ENCODE data around the gene ZNF888.
A peak's percentile ranks its signal among the peaks of the same experiment; 100 is the strongest.
"Not testable (repeated sequence)": the region's sequence is repeated elsewhere in the genome, so short reads cannot be mapped to it uniquely, and the experiment has no call there.

Gene ZNF888

GRCh38 chr19:52941941-52942385 lies 18.7 kb upstream of the ZNF888 start:
- DNase-seq (ENCODE audit: low spot score) = no peak

DNA sequence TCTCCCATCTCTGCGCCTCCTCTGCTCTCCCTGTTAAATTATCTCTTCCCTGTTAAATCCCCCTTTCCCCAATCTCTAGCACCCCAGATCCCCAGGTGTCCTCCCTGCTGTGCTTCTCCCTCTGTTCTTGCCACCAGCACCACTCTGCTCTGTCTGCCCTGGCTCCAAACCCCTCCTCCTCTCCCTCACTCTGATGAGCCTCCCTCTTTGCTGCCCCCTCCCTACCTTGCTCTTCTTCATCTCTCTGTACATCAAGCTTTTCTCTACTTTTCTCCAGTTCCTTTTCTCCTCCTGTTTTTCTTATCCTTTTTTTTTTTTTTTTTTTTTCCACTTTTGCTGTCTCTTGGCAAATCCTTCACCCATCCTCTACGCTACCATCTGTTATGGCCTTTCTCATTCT lies 18.3 kb upstream of the ZNF888 start:
- not testable (repeated sequence) for DNase-seq (ENCODE audit: low spot score)

- DNase-seq (ENCODE audit: low spot score) = not testable (repeated sequence)
These were observed 17.7 kb upstream of the ZNF888 start for GRCh38 chr19:52940905-52941304.

DNA sequence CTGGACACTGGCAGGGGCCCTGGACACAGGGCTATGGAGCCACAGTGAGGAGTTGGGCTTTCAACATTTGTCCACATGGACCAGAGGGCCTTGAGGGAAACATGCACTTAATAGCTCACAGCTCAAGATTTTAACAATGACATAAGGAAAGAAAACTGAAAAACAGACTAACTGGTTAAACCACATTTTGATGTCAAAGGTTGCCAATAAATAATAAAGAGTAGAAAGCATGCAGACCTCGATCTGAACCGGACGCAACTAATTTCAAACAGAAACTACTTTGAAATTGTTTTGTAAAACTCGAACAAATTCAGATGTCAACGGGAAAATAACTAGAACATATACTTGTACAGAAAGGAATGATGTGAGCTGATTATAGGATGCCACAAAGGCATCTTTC lies 15.5 kb upstream of the ZNF888 start:
- no peak for DNase-seq (ENCODE audit: low spot score)

DNA sequence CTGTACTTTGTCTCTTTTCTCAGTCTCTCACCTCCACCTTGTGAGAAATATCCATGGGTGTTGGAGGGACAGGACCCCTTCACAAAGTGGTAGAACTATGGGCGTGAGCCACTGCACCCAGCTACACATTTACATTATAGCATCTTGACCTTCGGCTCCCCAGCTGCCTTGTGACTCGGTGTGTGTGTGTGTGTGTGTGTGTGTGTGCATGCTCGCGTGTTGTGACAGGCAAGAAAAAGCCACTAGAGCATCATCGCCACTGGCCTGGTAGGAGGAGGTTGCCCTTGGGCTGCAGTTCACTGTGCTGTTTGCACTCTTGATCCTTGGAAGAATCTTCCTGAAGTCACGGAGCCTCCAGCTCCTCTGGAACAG lies 13.7 kb upstream of the ZNF888 start:
- DNase-seq (ENCODE audit: low spot score) = no peak

- DNase-seq (ENCODE audit: low spot score) = no peak
These were observed 13.1 kb upstream of the ZNF888 start for GRCh38 chr19:52936151-52936953.

- DNase-seq (ENCODE audit: low spot score) = no peak
These were observed 12.2 kb upstream of the ZNF888 start for GRCh38 chr19:52935434-52935833.

DNA sequence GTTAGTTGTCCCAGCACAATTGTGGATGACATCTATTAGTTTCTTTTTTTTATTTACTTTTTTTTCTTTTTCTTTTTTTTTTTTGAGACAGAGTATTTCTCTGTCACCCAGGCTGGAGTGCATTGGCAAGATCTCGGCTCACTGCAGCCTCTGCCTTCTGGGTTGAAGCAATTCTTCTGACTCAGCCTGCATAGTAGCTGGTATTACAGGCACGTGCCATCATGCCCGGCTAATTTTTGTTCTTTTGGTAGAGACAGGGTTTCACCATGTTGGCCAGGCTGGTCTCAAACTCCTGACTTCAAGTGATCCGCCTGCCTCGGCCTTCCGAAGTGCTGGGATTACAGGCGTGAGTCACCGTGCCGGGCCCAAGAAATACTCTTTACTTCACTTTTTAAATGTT lies 1.4 kb upstream of the ZNF888 start:
- not testable (repeated sequence) for DNase-seq (ENCODE audit: low spot score)

- DNase-seq (ENCODE audit: low spot score) = no peak
These were observed 758 bp upstream of the ZNF888 start for GRCh38 chr19:52923778-52924593.

DNA sequence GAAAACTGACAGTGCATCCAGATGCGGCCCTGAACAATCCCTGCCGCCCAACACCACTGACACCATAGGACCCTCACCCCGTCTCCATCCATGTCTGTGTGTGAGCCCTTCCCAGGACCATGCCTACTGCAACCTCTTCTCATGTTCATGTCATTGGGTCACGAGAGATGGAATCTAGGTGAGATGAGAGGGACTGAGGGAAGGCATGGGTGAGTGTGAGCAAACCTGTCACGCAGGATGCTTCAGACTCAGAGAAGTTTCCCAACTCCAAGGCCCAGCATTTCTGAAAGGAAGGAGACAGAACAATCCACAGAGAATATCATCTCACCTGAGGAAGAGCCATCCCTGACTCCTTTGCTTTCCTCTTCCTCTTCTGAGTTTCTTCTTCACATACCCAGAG lies 5.7 kb downstream of the ZNF888 start:
- no peak for DNase-seq (ENCODE audit: low spot score)

DNA sequence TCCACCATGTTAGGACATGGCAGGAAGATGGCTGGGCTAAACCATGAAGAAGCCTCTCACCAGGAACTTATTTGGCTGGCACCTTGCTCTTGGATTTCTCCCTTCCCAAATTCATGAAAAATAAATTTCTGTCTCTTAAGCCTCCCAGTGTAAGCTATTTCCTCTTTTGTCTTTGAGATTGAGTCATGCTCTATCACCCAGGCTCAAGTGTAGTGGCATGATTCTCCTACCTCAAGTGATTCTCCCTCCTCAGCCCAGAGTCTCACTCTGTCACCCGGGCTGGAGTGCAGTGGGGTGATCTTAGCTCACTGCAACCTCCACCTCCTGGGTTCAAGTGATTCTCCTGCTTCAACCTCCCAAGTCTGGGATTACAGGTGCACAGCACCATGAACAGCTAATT lies 12.6 kb downstream of the ZNF888 start:
- no peak for DNase-seq (ENCODE audit: low spot score)

- not testable (repeated sequence) for DNase-seq (ENCODE audit: low spot score)
These were observed 19.0 kb downstream of the ZNF888 start for GRCh38 chr19:52904052-52904780.

GRCh38 chr19:52901842-52902241 lies 21.4 kb downstream of the ZNF888 start:
- no peak for DNase-seq (ENCODE audit: low spot score)

GRCh38 chr19:52898596-52898995 lies 24.6 kb downstream of the ZNF888 start:
- DNase-seq (ENCODE audit: low spot score) = not testable (repeated sequence)

- DNase-seq (ENCODE audit: low spot score) = no peak
These were observed 25.1 kb downstream of the ZNF888 start for GRCh38 chr19:52898101-52898500.

GRCh38 chr19:52897138-52897935 lies 25.9 kb downstream of the ZNF888 start, which contains the start of gene ZNF320:
Gene ZNF320, minus strand, starts transcription at chr19:52897635. Its CDS starts 7,380 bp downstream, at chr19:52890255.
- peak; percentile 96 for DNase-seq (ENCODE audit: low spot score)

DNA sequence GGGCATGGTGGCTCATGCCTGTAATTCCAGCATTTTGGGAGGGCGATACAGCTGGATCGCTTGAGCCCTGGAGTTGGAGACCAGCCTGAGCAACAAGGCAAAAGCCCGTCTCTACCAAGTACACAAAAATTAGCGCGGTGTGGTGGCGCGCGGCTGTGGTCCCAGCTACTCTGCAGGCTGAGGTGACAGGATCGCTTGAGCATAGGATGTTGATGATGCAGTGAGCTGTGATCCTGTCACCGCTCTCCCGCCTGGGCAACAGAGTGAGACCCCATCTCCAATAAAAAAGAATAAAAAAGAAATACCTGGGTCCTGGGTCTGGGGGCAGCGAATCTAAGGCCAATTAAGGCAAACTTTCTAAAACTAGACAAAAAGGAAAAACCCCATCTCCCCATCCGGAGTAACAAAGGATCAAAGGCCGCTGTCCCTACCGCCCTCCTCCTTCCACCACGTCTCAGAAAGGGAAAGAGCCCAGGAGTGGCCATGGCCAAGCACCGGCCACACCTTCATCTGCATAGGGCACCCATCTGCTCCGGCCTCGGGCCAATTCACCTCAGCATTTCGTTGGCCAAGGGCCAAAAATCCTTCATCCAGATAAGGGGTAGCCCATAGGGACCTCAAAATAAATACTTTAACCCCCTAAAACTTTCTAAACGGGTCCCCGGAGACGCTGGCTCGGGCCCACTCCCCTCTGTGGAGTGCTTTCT lies 26.6 kb downstream of the ZNF888 start:
- DNase-seq (ENCODE audit: low spot score) = peak; percentile 21

DNA sequence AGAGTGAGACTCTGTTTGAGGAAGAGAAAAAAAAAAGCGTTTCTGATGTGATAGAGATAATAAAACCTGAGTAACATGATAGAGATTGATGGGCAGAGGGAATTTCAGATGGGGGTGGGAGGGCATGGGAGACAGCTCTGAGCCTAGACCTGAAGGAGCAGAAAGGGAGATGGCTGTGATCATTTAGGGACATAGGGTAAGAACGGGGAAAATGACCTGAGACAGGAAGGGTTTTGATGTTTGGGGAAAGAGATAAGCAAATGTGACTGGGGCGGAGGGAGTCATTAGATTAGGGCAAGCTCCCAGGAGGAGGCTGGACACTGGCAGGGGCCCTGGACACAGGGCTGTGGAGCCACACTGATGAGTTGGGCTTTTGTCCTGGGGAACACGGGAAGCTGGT lies 31.9 kb downstream of the ZNF888 start:
- DNase-seq (ENCODE audit: low spot score) = no peak

GRCh38 chr19:52889931-52890330 lies 33.3 kb downstream of the ZNF888 start:
- DNase-seq (ENCODE audit: low spot score) = no peak

DNA sequence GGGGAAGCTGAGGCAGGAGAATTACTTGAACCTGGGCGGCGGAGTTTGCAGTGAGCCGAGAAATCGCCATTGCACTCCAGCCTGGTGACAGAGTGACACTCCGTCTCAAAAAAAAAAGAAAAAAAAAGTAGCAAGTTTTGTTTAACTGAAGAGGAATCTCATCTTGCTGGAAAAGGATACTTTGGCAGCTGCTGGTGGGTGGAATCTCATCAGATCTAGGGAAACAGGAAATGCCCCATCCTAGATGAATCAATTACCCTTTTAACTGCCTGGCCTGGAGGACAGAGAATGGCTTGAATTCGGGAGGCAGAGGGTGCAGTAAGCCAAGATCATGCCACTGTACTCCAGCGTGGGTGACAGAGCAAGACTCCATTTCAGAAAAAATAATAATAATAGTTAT lies 34.2 kb downstream of the ZNF888 start:
- no peak for DNase-seq (ENCODE audit: low spot score)

GRCh38 chr19:52880895-52881389 lies 42.3 kb downstream of the ZNF888 start:
- DNase-seq (ENCODE audit: low spot score) = no peak

Measured in hepatic stellate cell (primary cell).